ENCODE results near the gene ACADL.

Gene ACADL

DNA sequence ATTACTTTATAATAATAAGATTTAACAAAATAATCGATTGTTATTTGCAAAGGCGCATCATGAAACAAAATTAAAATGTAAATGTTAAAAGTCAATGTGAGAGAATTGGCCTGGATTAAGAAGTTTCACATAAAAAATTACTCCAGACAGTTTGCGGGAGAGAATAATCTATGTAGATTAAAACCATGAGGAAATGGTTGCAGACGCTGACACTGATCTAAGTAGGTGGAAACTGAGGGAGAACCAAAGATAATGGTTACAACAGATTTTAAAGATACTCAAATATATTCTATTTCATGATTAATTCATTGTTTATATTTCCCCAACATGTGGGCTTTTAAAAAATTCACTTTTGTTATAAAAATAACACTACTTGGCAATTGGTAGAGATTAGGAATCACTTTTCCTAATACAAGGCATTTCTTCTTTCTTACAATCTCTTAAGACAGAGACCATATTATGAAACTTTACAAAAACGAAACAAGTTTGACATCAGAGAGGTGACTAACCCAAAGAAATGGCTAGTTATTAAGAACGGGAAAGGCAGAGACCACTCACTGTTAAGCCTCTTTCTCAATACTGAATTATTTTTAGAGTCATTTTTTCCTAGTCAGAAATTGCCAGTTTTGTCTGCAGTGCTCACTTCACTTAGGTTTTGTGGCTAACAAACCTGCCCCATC, 55.6 kb downstream of the ACADL start:
- DNase-seq (ENCODE audit: low read depth): peak; percentile 82

DNA sequence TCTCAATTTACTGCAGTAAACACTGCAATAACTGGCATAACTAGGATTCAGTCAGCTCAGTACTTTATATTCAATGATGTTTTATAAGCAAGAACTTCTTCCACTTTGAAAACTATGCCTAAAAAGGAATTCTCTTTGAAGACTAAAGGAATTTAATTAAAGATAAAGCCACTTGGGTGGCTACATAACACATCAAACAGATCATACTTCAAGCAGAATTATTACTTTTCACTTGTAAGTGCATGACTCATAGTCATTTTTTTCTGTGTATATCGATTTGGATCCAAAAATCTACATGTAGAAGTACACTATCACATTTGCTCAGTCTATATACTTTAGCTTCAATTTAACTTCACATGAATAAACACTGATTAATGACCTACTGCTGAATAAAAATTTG, 58.0 kb downstream of the ACADL start:
- peak; percentile 30 for DNase-seq (ENCODE audit: low read depth)

- DNase-seq (ENCODE audit: low read depth): no peak
These were observed 62.7 kb downstream of the ACADL start for GRCh38 chr2:210162466-210163124.

- DNase-seq (ENCODE audit: low read depth): no peak
These were observed 66.2 kb downstream of the ACADL start for GRCh38 chr2:210159059-210159458.

DNA sequence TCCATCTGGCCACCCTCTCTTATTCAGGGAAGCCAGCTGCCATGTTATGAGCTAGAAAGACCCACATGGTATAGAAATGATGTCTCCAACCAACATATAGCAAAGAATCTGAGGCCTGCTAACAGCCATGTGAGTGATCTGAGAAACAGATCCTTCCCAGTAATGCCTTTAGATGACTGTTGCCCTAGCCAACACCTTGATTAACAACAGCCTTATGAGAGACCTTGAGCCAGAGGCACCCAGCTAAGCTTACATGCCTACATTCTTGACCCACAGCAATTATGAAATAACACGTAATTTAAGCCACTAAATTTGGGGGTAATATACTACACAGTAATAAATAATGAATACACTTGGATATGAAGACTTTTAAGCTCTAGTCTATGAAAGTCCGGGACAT, 67.0 kb downstream of the ACADL start:
- DNase-seq (ENCODE audit: low read depth): no peak

GRCh38 chr2:210157526-210157925, 67.7 kb downstream of the ACADL start:
- no peak for DNase-seq (ENCODE audit: low read depth)

- no peak for DNase-seq (ENCODE audit: low read depth)
These were observed 77.6 kb downstream of the ACADL start for GRCh38 chr2:210147614-210148013.
